OCI-LY7 (cell line): ENCODE data around the gene LSM14B.

ENCODE experiments used
- EZH2phosphoT487 ChIP-seq: fragments of 200-600 bp; sonication (generic); IDR thresholded peaks from 2 replicates; pipeline ENCODE4 v1.6.1; 2018; ENCODE audit warnings: low read depth, borderline replicate concordance, mild to moderate bottlenecking, mixed run types, antibody characterized with exemption, low read length, moderate library complexity, mixed read lengths
- TF ChIP-seq, protein P1 (sequence below): fragments of 200-600 bp; sonication (generic); conservative IDR thresholded peaks from 2 replicates; pipeline ENCODE4 v1.5.1; 2014; ENCODE audit warnings: mild to moderate bottlenecking, antibody characterized with exemption, low read length, moderate library complexity, mixed read lengths

- TF ChIP-seq, protein P1, sequence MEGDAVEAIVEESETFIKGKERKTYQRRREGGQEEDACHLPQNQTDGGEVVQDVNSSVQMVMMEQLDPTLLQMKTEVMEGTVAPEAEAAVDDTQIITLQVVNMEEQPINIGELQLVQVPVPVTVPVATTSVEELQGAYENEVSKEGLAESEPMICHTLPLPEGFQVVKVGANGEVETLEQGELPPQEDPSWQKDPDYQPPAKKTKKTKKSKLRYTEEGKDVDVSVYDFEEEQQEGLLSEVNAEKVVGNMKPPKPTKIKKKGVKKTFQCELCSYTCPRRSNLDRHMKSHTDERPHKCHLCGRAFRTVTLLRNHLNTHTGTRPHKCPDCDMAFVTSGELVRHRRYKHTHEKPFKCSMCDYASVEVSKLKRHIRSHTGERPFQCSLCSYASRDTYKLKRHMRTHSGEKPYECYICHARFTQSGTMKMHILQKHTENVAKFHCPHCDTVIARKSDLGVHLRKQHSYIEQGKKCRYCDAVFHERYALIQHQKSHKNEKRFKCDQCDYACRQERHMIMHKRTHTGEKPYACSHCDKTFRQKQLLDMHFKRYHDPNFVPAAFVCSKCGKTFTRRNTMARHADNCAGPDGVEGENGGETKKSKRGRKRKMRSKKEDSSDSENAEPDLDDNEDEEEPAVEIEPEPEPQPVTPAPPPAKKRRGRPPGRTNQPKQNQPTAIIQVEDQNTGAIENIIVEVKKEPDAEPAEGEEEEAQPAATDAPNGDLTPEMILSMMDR: no peak
- TF ChIP-seq EZH2phosphoT487: no peak
Observed at GRCh38 chr20:62114894-62115293, 7.4 kb upstream of the LSM14B start.
